ENCODE results near the gene TMEM156.

GRCh38 chr4:39062094-39062769 is 30.0 kb upstream of the TMEM156 start, which contains the start of gene KLHL5:
- TF ChIP-seq CTCF (IDR thresholded peaks at IDR 0.05) (no peak), POLR2A (IDR thresholded peaks at IDR 0.05) (no peak)
